GM18502 (cell line): ENCODE measurements around the gene CHGA.

Experiments used
- ATAC-seq: cut with Tn5 transposase; IDR thresholded peaks from one replicate; pipeline ENCODE4 v1.9.1; 2021; ENCODE audit warnings: mild to moderate bottlenecking; ENCODE audit not compliant: unreplicated experiment, poor library complexity

The CHGA gene

DNA sequence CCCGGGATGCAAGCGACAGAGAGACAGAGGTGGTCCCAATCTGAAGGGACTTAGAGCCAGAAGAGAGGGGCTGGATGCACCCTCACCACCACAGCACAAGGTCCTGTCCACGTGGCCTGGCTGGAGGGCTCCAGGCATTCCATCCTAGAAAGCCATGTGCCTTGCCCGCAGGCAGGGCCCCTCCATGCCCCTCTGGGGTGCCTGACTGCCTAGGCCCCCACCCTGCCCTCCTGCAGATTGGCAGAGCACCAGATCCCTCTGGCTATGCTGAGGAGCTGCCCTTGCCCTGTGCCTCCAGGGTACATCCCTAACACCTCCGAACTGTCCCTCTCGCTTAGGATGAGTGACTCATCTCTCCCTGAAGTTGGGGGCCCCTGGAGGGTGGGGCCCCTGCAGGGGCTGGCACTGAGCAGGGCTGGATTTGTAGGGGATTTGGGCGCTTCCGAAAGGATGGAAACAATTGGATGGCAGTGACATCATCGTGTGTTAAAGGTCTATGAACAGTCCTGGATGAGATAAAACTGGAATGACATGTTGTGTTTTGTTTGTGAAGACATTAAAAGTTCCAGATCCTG, 50.9 kb downstream of the CHGA start:
- no peak for ATAC-seq

DNA sequence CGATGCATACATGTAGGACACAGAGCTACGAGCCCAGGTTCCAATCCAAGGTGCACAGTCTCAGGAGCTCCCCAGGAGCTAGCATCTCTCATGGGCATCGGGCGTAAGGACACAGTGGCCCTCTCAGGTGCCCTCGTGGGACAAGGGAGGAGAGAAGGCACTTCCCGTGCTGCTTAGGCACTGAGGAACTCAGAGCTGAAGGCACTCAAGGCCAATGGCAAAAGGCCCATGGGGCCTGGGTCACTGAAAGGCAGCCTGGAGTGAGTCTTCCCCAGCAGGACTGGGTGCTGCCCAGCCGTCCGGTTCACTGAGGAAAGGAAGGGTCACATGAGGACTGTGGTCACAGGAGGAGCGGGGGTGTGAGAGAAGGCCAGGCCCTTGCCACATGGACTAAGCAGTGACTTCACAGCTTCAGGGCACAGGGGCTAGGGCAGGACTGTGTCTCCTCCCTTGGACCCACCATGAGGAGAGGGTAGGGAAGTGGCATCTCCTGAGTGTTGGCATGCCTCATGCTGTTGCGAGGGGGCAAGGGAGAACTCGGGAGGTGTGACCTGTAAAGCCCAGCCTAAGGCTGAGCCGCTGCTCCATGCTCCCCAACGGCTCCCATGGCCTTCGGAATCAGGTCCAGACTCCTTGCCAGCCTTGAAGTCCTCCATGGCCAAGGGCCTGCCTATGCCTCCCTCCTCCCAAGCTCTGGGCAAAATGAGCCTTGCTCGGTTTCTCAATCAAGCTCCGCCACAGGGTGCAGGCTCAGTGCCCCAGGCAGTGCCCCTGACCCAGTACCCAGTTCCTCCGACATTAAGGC, 51.8 kb downstream of the CHGA start:
- no peak for ATAC-seq

- no peak for ATAC-seq
These were observed 53.3 kb downstream of the CHGA start for GRCh38 chr14:92976268-92976667.

DNA sequence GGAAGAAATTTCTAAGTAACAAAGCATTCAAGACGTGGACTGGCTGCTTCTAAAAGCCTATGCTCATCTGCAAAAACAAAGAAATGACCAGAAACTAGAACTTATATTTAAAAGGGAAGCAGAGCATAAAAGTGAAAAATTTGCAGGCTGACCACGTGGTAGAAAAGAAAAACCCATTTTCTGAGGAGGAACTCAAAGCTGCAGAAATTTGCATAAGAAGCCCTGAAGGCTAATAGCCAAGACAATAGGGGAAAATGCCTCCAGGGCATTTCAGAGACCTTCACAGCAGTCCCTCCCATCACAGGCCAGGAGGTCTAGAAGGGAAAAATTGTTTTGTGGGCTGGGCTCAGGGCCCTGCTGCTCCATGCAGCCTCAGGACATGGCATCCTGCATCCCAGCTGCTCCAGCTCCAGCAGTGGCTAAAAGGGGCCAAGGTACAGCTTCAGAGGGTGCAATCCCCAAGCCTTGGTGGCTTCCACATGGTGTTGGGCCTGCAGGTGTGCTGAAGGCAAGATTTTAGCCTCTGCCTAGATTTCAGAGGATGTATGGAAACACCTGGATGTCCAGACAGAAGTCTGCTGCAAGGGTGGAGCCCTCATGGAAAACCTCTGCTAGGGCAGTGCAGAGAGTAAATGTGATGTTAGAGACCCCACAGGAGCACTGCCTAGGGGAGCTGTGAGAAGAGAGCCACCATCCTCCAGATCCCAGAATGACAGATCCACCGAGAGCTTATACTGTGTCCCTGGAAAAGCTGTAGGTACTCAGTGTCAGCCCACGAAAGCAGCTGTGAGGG, 55.5 kb downstream of the CHGA start:
- no peak for ATAC-seq

GRCh38 chr14:92980866-92981265, 57.9 kb downstream of the CHGA start:
- ATAC-seq: no peak

DNA sequence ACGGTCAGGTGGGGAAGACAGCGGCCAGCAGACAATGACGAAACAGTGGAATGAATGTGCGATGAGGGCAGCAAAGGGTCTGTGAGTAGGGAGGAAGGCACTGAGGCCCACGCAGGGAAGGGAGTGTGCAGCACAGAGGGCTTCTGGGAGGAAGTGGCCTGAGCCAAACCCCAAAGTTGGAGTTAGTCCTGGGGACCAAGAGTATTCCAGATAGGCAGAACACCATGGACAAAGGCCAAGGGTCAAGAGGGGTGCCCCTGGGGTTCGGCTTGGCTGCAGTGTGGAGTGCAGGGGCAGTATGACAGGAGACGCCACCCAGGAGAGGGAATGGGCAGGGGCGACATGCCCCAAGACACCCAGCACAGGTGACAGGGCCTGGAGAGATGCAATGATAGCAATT, 58.8 kb downstream of the CHGA start:
- no peak for ATAC-seq

- ATAC-seq: no peak
These were observed 60.0 kb downstream of the CHGA start for GRCh38 chr14:92982956-92983355.

DNA sequence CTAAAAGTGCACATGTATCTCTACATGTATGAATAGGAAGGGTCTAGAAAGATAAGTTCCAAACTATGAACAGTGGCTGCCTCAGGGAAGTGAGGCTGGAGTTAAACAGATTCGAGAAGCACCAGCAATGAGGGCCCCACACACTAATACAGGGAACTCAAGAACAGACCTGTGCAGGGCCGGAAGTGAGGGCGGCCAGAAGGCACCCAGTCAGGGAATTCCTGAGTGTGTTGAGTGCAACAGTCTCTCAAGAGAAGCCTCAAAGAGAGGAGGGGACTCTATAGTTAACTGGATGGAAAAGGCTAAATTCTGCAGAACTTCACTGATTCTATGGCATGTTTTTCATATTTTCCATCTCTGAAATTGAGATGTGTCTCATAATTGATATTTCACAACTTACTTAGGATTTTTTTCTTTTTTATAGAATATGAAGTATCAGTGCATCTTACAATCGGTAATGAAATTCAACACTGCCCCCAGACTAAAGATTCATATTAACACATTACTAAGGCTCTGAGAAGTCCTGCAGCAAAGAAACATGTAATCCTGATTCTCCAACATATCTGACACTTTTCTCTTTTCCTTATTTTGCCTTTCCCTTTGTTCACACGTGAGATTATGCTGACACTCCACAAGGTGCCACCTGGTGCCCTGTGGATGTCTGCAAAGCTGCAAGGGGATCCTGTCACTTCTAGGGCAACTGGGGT, 61.3 kb downstream of the CHGA start:
- no peak for ATAC-seq
